PFSK-1 (cell line): ENCODE data around the gene GAS2L2. TPM values are rescaled to one million over a fixed set of nuclear protein-coding genes. Genes with fewer than 3 reads are reported as not detected.

Experiments used
- FOXP2 ChIP-seq: optimal IDR thresholded peaks from 2 replicates; pipeline ENCODE3; 2011; ENCODE audit warnings: borderline replicate concordance, control low read depth, inconsistent platforms; ENCODE audit not compliant: insufficient read depth; ENCODE audit errors: extremely low read length, extremely low read depth
- POLR2AphosphoS5 ChIP-seq: IDR thresholded peaks from 2 replicates; pipeline ENCODE4 v1.6.1; 2012; ENCODE audit warnings: low read depth, mild to moderate bottlenecking, control low read depth, low read length, moderate library complexity
- SIN3A ChIP-seq: IDR thresholded peaks from 2 replicates; pipeline ENCODE4 v1.6.1; 2012; ENCODE audit warnings: mild to moderate bottlenecking, low read length, moderate library complexity, borderline replicate concordance; ENCODE audit not compliant: insufficient read depth
- TAF1 ChIP-seq: IDR thresholded peaks from 2 replicates; pipeline ENCODE4 v1.6.1; 2012; ENCODE audit warnings: low read length, control low read depth, borderline replicate concordance; ENCODE audit not compliant: insufficient read depth
- polyA plus RNA-seq: library from polyadenylated mRNA; unstranded; fragments of >200 nt; gene quantifications from one replicate; pipeline ENCODE4 v1.2.1, GENCODE V29; 2012; ENCODE audit warnings: low read depth, missing spikeins; ENCODE audit not compliant: insufficient read length
- TF ChIP-seq, protein P1 (sequence below), 2 experiments: IDR thresholded peaks; 2 replicates each; pipeline versions ENCODE4 v1.6.1 to v1.8.0; 2011 to 2012; ENCODE audit warnings: low read depth in 2 of 2, low read length in 2 of 2, control low read depth in 1 of 2, inconsistent platforms in 1 of 2, mild to moderate bottlenecking in 1 of 2, moderate library complexity in 1 of 2; ENCODE audit not compliant: insufficient read depth in 1 of 2

The GAS2L2 gene
- polyA plus RNA-seq = 0.24 TPM

DNA sequence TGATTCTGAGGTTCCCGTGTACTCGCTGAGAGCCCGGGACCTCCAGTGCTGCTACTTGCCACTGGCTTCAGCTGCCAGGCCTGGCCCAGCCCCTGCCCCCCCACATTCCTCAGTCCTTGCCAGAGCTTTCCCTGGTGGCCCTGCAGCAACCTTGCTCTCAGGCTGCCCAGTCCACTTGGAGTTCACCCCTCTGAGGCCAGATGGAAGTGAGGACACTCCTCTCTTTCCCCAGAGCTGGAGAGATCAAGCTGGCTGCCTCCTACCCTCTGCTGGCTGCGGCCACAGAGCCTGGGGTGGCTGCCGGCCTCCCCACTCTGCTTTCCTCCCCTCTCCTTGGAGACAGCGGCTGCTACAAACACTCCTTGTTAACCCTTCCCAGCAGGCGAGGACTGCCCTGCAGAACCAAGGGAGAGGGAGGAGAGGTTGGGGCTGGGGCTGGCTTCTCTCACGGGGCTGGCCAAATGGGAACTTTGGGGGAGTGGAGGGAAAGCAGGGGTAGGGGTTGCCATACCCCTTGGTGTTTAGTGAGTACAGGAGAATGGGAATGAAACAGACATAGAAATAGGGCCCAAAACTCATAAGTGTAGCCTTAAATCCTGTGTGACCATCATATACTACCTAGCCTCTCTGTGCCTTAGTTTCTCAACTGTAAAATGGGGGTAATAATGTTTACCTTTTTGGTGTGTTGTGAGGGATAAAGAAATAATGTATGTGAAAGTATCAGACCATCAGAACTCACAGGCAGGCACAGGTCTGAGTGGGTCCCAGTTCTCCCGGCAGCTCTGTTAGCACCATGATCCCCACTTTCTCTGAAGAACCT lies at the start of gene GAS2L2:
TSS of gene GAS2L2 (minus strand) at position 295 of the 820 bp plus-strand sequence. CDS start 389 bp downstream, outside the sequence.
- TF ChIP-seq TAF1 (no peak), SIN3A (no peak), FOXP2 (no peak), POLR2AphosphoS5 (no peak)
- TF ChIP-seq, protein P1, sequence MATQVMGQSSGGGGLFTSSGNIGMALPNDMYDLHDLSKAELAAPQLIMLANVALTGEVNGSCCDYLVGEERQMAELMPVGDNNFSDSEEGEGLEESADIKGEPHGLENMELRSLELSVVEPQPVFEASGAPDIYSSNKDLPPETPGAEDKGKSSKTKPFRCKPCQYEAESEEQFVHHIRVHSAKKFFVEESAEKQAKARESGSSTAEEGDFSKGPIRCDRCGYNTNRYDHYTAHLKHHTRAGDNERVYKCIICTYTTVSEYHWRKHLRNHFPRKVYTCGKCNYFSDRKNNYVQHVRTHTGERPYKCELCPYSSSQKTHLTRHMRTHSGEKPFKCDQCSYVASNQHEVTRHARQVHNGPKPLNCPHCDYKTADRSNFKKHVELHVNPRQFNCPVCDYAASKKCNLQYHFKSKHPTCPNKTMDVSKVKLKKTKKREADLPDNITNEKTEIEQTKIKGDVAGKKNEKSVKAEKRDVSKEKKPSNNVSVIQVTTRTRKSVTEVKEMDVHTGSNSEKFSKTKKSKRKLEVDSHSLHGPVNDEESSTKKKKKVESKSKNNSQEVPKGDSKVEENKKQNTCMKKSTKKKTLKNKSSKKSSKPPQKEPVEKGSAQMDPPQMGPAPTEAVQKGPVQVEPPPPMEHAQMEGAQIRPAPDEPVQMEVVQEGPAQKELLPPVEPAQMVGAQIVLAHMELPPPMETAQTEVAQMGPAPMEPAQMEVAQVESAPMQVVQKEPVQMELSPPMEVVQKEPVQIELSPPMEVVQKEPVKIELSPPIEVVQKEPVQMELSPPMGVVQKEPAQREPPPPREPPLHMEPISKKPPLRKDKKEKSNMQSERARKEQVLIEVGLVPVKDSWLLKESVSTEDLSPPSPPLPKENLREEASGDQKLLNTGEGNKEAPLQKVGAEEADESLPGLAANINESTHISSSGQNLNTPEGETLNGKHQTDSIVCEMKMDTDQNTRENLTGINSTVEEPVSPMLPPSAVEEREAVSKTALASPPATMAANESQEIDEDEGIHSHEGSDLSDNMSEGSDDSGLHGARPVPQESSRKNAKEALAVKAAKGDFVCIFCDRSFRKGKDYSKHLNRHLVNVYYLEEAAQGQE (IDR thresholded peaks at IDR 0.05; ENCODE audit: insufficient read depth in 1 of 2, low read depth in 2 of 2, low read length in 2 of 2) = no peak

DNA sequence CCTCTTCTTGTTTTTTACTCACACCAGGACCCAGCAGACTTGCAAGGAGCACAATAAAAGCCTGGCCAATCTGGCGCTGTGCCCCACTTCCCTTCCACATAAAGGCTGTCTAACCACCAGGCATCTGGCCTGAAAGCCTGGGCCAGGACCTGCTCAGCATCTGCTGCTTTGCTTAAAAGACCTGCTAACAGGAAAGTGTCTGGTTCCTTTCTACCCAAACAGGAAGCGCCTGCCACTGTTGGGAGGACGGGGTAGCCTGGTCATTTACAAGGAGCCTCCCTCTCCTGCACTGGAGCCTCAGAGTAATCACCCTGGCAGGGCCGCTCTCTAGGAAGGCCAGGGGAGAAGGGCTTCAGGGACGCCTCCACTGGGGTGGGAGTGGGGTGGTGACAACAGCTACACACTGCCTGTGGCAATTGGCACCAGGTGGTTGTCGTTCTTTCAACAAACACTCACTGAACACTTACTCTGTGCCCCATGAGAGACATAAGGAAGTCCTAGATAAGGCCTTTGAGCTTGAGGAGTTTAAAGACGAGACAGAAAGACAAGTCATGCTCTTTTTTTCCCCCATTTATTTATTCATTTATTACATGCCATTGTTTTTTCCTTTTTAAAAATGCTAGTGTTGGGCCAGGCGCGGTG lies 48.7 kb upstream of the GAS2L2 start:
- TF ChIP-seq TAF1 = no peak
- TF ChIP-seq FOXP2 = no peak
- TF ChIP-seq SIN3A = no peak
- TF ChIP-seq POLR2AphosphoS5 = no peak
- TF ChIP-seq, protein P1 (IDR thresholded peaks at IDR 0.05; ENCODE audit: insufficient read depth in 1 of 2, low read depth in 2 of 2, low read length in 2 of 2) = no peak

DNA sequence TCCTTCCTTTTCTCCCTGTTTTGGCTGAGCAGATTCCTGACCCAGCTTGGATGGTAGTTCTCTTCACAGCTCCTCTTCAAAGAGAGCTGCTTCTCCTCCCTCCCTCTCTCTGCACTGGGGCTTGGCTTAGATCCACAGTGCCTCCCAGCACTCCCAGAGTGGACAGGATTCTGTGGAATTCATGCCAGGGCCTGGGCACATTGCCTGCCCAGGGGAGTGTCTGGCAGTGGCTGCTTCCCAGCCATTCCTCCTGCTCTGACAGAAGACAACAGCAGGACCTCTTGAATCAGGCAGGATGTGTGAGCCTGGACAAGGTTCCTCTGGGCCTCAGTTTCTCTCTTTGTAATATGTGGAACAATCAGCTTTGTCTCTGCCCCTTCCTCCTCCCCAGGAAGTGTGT lies 46.9 kb upstream of the GAS2L2 start:
- TF ChIP-seq, protein P1 (IDR thresholded peaks at IDR 0.05; ENCODE audit: insufficient read depth in 1 of 2, low read depth in 2 of 2, low read length in 2 of 2) = no peak
- TF ChIP-seq TAF1 (no peak), SIN3A (no peak), FOXP2 (no peak), POLR2AphosphoS5 (no peak)

DNA sequence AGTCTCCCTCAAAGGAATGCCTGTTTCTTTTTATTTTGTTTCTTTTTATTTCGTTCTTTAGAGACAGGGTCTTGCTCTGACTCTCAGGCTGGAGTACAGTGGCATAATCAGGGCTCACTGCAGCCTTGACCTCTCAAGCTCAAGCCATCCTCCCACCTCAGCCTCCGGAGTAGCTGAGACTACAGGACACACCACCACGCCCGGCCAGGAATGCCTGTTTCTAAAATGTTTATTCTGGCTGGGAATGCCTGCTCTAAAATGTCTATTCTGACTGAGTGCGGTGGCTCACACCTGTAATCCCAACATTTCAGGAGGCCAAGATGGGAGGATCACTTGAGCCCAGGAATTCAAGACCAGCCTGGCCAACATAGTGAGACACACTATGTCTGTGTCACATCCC lies 44.9 kb upstream of the GAS2L2 start:
- no peak for TF ChIP-seq TAF1

DNA sequence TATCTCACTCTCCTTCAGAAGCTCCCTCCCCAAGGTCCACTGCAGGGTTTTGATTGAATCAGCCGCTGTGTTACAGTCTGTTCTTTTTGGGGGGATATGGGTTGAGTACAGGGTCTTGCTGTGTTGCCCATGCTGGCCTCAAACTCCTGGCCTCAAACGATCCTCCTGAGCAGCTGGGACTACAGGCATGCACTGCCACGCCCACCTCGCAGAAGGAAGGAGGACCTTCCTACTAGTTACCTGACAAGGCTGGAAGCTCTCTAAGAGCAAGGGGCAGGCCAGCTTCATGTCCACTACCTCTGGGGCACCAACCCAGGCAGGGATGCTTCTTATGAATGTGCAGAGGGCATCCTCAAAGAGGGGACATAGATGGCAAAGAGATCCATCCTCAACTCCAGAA lies 44.3 kb upstream of the GAS2L2 start:
- no peak for TF ChIP-seq POLR2AphosphoS5
- TF ChIP-seq, protein P1 (IDR thresholded peaks at IDR 0.05; ENCODE audit: insufficient read depth in 1 of 2, low read depth in 2 of 2, low read length in 2 of 2) = no peak
- TF ChIP-seq FOXP2 = no peak
- no peak for TF ChIP-seq TAF1
- TF ChIP-seq SIN3A = no peak
